GM19023 (cell line): Measurements from ENCODE around the gene ASAH2.
"Not testable (repeated sequence)": the region's sequence is repeated elsewhere in the genome, so short reads cannot be mapped to it uniquely, and the experiment has no call there.

Source experiments
- ATAC-seq: cut with Tn5 transposase; IDR thresholded peaks from one replicate; pipeline ENCODE4 v1.9.1; 2021; ENCODE audit warnings: mild to moderate bottlenecking, moderate library complexity; ENCODE audit not compliant: unreplicated experiment

ASAH2 gene

GRCh38 chr10:50251394-50251793 lies at the start of gene ASAH2:
ASAH2 (minus strand) TSS chr10:50251516; CDS start chr10:50248610, 2,906 bp downstream.
- ATAC-seq = no peak

GRCh38 chr10:50299948-50300669 lies 48.8 kb upstream of the ASAH2 start:
- no peak for ATAC-seq

DNA sequence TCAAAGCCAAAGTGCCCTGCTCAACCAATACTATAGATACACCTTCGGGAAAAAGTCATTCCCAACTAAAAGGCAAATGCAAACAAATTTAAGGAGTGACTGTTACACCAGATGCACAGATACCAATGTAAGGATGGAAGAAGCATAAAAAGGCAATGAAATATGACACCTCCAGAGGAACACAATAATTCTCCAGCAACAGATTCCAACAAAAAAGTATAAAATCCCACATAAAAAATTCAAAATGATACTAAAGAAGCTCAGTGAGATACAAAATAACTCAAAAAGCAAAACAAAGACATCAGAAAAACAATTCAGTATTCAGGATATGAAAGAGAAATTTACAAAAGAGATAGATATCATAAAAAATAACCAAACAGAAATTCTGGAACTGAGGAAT lies 44.1 kb upstream of the ASAH2 start:
- no peak for ATAC-seq

DNA sequence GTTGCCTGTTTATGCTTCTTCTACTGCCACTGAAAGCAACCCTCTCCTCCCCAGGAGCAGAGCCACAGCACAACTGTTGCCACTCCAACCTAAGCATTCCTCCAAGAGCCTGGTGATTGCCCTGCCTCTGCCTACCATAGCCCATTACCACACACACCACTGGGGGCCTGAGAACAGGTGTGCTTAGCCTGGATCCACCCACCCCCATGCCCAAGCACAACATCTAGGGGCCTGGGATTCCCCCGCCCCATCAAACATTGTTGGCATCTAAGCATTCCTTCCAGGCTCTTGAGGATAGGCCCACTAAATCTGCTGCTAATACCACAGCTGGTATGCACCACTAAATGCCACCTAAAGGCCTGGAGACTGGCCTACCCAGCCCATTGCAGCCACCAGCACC lies 43.3 kb upstream of the ASAH2 start:
- no peak for ATAC-seq

GRCh38 chr10:50293513-50294313 lies 42.4 kb upstream of the ASAH2 start:
- ATAC-seq = no peak

DNA sequence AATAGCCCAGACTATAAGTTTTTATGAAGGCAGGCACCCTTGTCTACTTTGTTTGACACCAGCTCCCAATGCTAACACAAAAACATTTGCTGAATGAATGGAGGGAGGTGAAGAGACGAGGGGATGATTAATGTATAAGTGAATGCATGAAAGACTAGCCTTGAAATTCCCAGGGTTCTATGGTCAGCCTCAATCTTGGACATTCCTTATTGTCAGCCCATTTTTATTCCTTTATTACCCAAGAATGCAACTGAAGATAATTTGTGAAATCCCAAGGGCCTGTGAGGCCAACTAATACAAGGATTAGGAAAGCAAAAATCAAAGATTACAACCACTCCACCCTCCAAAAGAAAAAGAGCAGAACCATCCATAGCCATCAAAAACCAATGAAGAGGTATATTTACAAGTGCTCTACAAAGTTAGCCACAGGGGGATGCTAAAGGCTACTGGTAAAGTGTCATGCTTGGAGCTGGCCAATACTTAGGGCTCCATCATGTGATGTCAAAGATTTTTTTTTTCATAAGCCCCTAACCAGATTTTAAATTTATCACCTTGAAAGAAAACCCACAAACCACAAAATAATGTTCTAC lies 40.0 kb upstream of the ASAH2 start:
- ATAC-seq = no peak

GRCh38 chr10:50289196-50289595 lies 37.9 kb upstream of the ASAH2 start:
- no peak for ATAC-seq

DNA sequence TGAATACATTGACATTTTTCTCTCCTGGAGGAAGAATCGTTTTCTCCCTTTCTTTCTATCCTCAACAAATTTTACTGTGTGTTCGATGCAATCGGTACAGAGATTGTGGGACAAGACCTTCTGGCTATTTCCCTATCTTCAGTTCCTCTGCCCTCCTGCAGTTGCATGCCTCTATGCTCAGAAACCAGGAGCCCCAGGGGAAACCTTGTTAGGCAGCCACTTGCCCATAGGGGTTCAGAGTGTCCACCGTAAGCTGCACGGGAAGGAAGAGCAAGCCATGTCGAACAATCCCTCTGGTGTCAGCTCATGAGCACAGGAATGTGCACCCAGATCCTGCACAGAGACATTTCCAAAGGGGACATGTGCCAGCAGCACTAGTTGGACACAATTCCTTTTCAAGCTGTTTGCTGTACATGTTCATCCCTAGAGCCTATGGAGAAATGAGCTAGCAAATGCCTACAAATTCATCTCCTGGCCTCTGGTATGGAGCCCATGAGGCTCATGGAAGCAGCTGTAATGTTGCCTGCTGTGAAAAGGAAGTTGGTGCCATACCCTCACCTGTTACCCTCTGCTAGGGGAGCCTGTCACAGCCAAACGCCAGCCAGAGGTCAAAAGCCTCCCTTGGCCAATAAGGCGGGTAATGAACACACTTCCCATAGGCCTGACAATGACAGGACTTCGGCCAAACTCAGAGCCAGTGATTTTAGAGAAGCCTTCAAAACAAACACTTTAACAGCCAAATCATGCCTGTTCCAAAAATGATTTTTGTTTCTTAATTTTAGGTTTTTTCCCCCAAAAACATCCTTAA lies 35.9 kb upstream of the ASAH2 start:
- no peak for ATAC-seq

DNA sequence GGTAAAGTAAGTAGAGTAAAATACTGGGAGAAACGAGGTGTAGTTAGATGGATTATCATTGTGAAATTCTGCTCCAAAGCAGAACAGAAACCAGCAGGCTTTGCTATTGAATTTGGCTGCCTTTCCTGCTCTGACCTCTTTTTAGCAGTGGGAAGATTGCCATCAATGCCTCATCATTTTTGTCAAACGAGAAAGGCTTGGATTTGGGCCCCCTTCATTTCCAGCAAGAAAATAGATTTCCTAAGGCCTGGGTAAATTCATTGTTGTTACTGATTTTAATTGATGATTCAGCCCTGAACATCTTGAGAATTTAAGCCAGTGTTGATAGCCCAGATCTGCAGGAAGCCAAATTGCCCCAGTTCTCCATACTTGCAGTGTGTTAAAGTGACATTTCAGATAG lies 35.2 kb upstream of the ASAH2 start:
- no peak for ATAC-seq

DNA sequence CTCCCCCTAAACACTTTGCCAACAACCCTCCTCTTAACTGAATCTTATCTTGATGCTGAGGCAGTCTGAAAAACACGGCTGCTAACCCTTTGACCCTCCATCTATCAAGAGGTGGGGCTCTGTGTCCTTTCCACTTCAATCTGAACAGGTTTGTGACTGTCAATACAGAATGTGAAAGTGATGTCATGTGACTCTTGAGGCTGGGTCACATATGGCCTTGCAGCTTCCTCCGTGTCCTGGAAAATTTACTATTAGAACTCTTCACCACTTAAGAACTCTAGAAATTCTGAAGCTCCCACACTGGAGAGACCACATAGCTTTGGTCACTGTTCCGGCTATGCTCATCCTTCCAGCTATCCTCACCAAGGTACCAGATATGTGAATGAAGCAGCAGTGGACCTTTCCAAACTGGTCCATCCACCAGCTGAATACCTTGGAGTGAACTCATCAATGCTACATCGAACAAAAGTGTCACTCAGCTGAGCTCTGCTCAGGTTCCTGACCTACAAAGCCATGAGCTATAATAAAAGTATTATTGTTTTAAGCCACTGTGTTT lies 30.7 kb upstream of the ASAH2 start:
- no peak for ATAC-seq

DNA sequence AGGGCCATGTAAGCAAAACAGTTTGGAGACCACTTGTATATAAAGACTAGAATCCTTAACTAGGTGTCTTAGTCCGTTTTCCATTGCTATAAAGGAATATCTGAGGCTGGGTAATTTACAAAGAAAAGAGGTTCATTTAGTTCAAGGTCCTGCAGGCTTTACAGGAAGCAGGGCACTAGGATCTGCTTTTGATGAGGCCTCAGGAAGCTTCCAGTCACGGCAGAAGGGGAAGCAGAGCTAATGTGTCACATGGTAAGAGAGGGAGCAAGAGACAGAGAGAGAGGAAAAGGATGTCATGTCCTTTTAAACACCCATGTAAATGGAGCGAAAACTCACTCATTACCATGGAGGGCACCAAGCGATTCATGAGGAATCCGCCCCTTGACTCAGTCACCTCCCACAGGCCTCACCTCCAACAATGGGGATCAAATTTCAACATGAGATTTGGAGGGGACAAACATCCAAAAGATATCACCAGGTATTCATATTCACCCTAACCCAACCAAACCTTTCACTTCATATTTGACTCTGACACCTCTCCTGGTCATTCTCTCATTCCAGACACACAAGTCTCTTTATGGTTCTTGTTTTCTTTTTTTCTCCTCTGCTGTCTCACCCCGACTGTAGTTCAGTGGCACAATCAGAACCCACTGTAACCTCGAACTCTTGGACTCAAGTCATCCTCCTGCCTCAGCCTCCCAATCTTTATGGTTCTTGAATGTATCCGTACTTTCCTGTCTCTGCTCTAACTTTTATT lies 30.1 kb upstream of the ASAH2 start:
- ATAC-seq = no peak

DNA sequence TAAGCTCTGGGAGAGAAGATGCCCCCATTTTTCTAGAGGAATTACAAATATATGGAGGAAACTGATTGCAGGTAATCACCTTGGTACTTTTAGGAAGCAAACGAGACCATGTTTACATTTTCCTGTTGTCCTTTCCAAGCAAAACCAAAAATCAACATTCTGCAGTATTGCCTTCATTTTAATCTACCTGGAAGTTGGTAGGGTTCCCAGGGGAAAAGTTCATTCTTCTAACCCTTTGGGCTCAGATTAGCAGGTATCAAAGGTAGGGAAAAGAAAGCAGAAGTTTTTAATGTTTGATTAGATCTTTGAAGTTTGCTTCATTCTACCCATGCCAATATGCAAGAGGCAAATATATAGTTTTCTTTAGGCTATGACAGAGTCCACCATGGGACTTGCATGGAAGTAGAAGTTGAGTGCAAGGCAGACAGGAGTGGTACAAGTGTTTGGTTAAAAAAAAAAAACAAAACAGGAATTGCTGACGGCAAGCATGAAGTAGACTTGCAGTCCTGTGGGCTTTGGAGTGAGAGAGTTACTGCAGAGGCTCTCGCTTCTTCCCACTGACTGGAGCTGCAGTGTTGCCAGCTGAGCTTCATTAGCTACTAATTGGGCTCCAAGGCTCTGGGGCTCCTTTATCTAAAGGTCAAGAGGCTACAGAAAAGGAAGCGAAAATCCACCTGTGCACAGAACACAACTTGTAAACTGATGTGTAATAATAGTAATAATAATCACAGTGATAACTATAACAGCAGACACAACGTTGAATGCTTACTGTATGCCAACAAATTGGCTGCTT lies 28.9 kb upstream of the ASAH2 start:
- ATAC-seq = no peak

DNA sequence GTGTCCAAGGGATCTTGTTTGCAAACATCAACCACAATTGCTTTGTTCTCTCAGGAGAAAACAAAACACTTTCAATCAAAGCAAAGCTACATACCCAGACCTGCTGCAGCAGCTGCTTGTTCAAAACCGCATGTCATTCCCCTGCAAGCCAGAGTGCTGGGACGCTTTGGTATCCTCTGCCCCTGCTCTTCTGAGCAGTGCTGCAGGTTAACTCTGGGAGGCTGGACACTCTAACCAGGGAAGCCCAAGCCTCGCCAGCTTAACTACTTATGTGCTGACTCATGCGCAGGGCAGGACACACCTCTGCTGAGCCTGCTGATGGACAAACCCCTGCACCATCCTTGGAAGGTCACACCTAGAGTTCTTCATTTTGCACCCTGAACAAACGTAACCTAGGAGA lies 28.2 kb upstream of the ASAH2 start:
- ATAC-seq = no peak

GRCh38 chr10:50275650-50276235 lies 24.4 kb upstream of the ASAH2 start:
- ATAC-seq = peak; percentile 52

DNA sequence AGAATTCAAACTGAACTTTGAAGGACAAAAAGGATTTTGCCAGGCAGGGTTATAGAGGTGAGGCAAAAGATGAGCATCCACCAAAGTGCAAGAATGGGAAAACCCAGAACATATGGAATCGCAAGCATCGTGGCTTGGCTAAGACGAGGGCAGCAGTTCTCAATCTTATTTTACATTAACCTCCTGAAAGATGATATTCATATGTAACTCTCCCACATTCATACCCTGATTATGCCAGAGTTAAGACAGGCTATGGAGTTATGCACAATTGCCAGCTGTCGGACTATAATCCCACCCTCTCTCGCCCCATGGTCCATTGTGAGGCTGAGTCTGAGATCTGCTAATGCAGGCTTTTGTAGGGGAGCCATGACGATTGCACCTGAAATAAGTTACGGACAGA lies 21.2 kb upstream of the ASAH2 start:
- no peak for ATAC-seq

DNA sequence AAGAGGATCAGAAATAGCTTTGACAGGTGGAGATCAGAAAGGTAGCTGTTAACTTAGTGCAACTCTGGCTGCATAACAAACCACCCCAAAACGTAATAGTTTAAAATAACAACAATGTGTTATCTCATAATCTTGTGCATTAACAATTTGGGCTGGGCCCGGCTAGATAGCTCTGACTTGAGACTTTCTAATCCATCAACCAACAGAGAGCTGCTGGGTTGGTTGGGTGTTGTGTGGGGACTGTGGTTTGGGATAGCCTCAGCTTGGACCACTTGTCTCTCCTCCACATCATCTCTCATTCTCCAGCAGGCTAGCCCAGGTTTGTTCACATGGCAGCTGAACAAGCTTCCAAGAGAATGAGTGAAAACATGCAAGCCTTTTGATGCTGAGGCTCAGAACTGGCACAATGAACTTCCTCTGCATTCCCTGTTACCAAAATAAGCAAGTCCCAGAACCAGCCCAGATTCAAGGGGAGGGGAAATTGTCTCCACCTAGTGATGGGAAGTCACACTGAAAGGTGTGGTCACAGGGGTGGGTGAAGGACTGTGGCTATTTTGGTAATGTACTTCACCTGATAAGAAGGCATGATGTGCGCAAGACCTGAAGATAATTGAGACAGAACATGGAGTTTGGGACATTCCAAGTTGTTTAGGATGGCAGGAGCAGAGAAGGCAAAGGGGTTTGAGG lies 20.4 kb upstream of the ASAH2 start:
- ATAC-seq = no peak

GRCh38 chr10:50267877-50268276 lies 16.6 kb upstream of the ASAH2 start:
- ATAC-seq = not testable (repeated sequence)

- ATAC-seq = not testable (repeated sequence)
These were observed 11.3 kb upstream of the ASAH2 start for GRCh38 chr10:50262625-50263024.
